MM.1S (cell line): ENCODE results near the gene MAPRE3.

Experiments used
- DNase-seq: peaks from one replicate; pipeline ENCODE4 v3.0.0-alpha.2; 2015
- H2AFZ ChIP-seq: fragments of 300-600 bp; sonication (generic); 2 replicates; pipeline ENCODE4 v1.6.0; 2016; ENCODE audit warnings: antibody characterized with exemption, low read length
- H3F3A ChIP-seq: fragments of 300-600 bp; sonication (generic); 2 replicates; pipeline ENCODE4 v1.6.1; 2016; ENCODE audit warnings: mild to moderate bottlenecking, antibody characterized with exemption, low read length, moderate library complexity, mixed read lengths; ENCODE audit not compliant: insufficient read depth
- H3K27ac ChIP-seq: fragments of 300-600 bp; sonication (generic); 2 replicates; pipeline ENCODE4 v1.5.1; 2016; ENCODE audit warnings: mild to moderate bottlenecking, low read length
- H3K27me3 ChIP-seq: fragments of 300-600 bp; sonication (generic); replicated peaks from 2 replicates; pipeline ENCODE4 v1.6.0; 2016; ENCODE audit warnings: low read length; ENCODE audit not compliant: insufficient read depth
- H3K36me3 ChIP-seq: fragments of 300-600 bp; sonication (generic); replicated peaks from 2 replicates; pipeline ENCODE4 v1.6.1; 2016; ENCODE audit warnings: mild to moderate bottlenecking, low read length, mixed read lengths; ENCODE audit not compliant: insufficient read depth
- H3K4me1 ChIP-seq: fragments of 300-600 bp; sonication (generic); 2 replicates; pipeline ENCODE4 v1.6.1; 2016; ENCODE audit warnings: low read length, mixed read lengths
- H3K4me2 ChIP-seq: fragments of 300-600 bp; sonication (generic); 2 replicates; pipeline ENCODE4 v1.6.0; 2016; ENCODE audit warnings: low read depth, low read length
- H3K4me3 ChIP-seq: fragments of 300-600 bp; sonication (generic); 2 replicates; pipeline ENCODE4 v1.5.1; 2016; ENCODE audit warnings: low read length, mixed read lengths
- H3K79me2 ChIP-seq: fragments of 300-600 bp; sonication (generic); 2 replicates; pipeline ENCODE4 v1.6.1; 2016; ENCODE audit warnings: mixed run types, low read length, mixed read lengths
- H3K9ac ChIP-seq: fragments of 300-600 bp; sonication (generic); 2 replicates; pipeline ENCODE4 v1.6.1; 2016; ENCODE audit warnings: low read length, mixed read lengths
- H3K9me2 ChIP-seq: fragments of 300-600 bp; sonication (generic); replicated peaks from 2 replicates; pipeline ENCODE4 v1.6.1; 2016; ENCODE audit warnings: mild to moderate bottlenecking, low read length, mixed read lengths; ENCODE audit not compliant: insufficient read depth
- H3K9me3 ChIP-seq: fragments of 300-600 bp; sonication (generic); replicated peaks from 2 replicates; pipeline ENCODE4 v1.6.1; 2016; ENCODE audit warnings: mild to moderate bottlenecking, low read length, mixed read lengths; ENCODE audit not compliant: insufficient read depth
- H4K20me1 ChIP-seq: fragments of 300-600 bp; sonication (generic); 2 replicates; pipeline ENCODE4 v1.6.1; 2016; ENCODE audit warnings: mild to moderate bottlenecking, low read length, moderate library complexity, mixed read lengths; ENCODE audit not compliant: insufficient read depth
- CTCF ChIP-seq: fragments of 300-600 bp; sonication (generic); IDR thresholded peaks from 2 replicates; pipeline ENCODE4 v1.5.1; 2016; ENCODE audit warnings: antibody characterized with exemption, low read length, mixed read lengths
- EZH2 ChIP-seq: fragments of 300-600 bp; sonication (generic); optimal IDR thresholded peaks from 2 replicates; pipeline ENCODE3; 2017; ENCODE audit warnings: low read depth, mild to moderate bottlenecking, antibody characterized with exemption, low read length, mixed read lengths
- EZH2phosphoT487 ChIP-seq: fragments of 300-600 bp; sonication (generic); IDR thresholded peaks from 2 replicates; pipeline ENCODE4 v1.6.1; 2018; ENCODE audit warnings: antibody characterized with exemption, low read length

The MAPRE3 gene

GRCh38 chr2:27018142-27018541 is 47.7 kb downstream of the MAPRE3 start:
- Histone ChIP-seq H3K79me2 (no peaks in the 10 kb centered on the region), H2AFZ (no peak overlapping the region), H3K4me3 (no peak overlapping the region), H3K9ac (no peak overlapping the region), H3K27ac (no peak overlapping the region), H4K20me1 (no peaks in the 10 kb centered on the region), H3K9me2 (no peaks in the 10 kb centered on the region), H3K4me1 (peaks cover 5% of the 10 kb centered on the region; the same call in 1 of the 2 replicates), H3F3A (no peaks in the 10 kb centered on the region), H3K27me3 (no peaks in the 10 kb centered on the region), H3K9me3 (no peaks in the 10 kb centered on the region), H3K4me2 (no peak overlapping the region), H3K36me3 (no peaks in the 10 kb centered on the region)
- no peak for TF ChIP-seq CTCF
- no peak for DNase-seq

GRCh38 chr2:27019459-27019858 is 49.0 kb downstream of the MAPRE3 start:
- Histone ChIP-seq H3K4me3 (no peak overlapping the region), H3K9me2 (no peaks in the 10 kb centered on the region), H3K27me3 (no peaks in the 10 kb centered on the region), H3K4me2 (no peak overlapping the region), H4K20me1 (no peaks in the 10 kb centered on the region), H2AFZ (no peak overlapping the region), H3K9me3 (no peaks in the 10 kb centered on the region), H3K27ac (no peak overlapping the region), H3K9ac (no peak overlapping the region), H3F3A (no peaks in the 10 kb centered on the region), H3K4me1 (peaks cover 5% of the 10 kb centered on the region; the same call in 1 of the 2 replicates), H3K36me3 (no peaks in the 10 kb centered on the region), H3K79me2 (no peaks in the 10 kb centered on the region)
- no peak for DNase-seq
- TF ChIP-seq EZH2phosphoT487 (no peak), CTCF (no peak), EZH2 (no peak)

GRCh38 chr2:27019931-27020855 is 49.8 kb downstream of the MAPRE3 start:
- H3K9ac ChIP-seq = no peak overlapping the region
- no peak overlapping the region for H3K4me2 ChIP-seq
- H3K36me3 ChIP-seq = no peaks in the 10 kb centered on the region
- no peaks in the 10 kb centered on the region for H3K9me2 ChIP-seq
- no peak for DNase-seq
- TF ChIP-seq EZH2 (no peak), CTCF (no peak), EZH2phosphoT487 (no peak)
- no peaks in the 10 kb centered on the region for H3K79me2 ChIP-seq
- no peak overlapping the region for H3K4me3 ChIP-seq
- H2AFZ ChIP-seq = no peak overlapping the region
- no peak overlapping the region for H3K27ac ChIP-seq
- H4K20me1 ChIP-seq = no peaks in the 10 kb centered on the region
- H3F3A ChIP-seq = no peaks in the 10 kb centered on the region
- H3K9me3 ChIP-seq = no peaks in the 10 kb centered on the region
- peaks cover 5% of the 10 kb centered on the region; the same call in 1 of the 2 replicates for H3K4me1 ChIP-seq
- no peaks in the 10 kb centered on the region for H3K27me3 ChIP-seq
